Smooth muscle cell (in vitro differentiated cells): Measurements from ENCODE around the gene SBNO2. TPM values are rescaled to one million over a fixed set of nuclear protein-coding genes. Genes with fewer than 3 reads are reported as not detected.
"Not testable (repeated sequence)": the region's sequence is repeated elsewhere in the genome, so short reads cannot be mapped to it uniquely, and the experiment has no call there.

Experiments
- DNase-seq: peaks from one replicate; lab custom pipeline; 2025; ENCODE audit not compliant: unreplicated experiment; lab: John Stamatoyannopoulos, UW
- H2AFZ ChIP-seq: fragments of 200-600 bp; sonication (generic); 2 replicates; pipeline ENCODE4 v1.6.0; 2016; ENCODE audit warnings: antibody characterized with exemption, low read depth, mild to moderate bottlenecking
- H3F3A ChIP-seq: fragments of 200-600 bp; sonication (generic); 2 replicates; pipeline ENCODE4 v1.6.0; 2017; ENCODE audit warnings: antibody characterized with exemption, low read depth
- H3K27ac ChIP-seq: fragments of 200-600 bp; sonication (generic); 2 replicates; pipeline ENCODE4 v1.5.1; 2016; ENCODE audit warnings: low read depth, mild to moderate bottlenecking
- H3K27me3 ChIP-seq: fragments of 200-600 bp; sonication (generic); 2 replicates; pipeline ENCODE4 v1.6.1; 2016; ENCODE audit warnings: low read depth, mild to moderate bottlenecking
- H3K36me3 ChIP-seq: fragments of 200-600 bp; sonication (generic); 2 replicates; pipeline ENCODE4 v1.5.1; 2016; ENCODE audit warnings: low read depth
- H3K4me1 ChIP-seq: fragments of 200-600 bp; sonication (generic); 2 replicates; pipeline ENCODE4 v1.5.1; 2016; ENCODE audit warnings: low read depth
- H3K4me2 ChIP-seq: fragments of 200-600 bp; sonication (generic); 2 replicates; pipeline ENCODE4 v1.6.0; 2016; ENCODE audit warnings: mild to moderate bottlenecking
- H3K4me3 ChIP-seq: fragments of 200-600 bp; sonication (generic); 2 replicates; pipeline ENCODE4 v1.5.1; 2016; ENCODE audit warnings: mild to moderate bottlenecking
- H3K79me2 ChIP-seq: fragments of 200-600 bp; sonication (generic); 2 replicates; pipeline ENCODE4 v1.6.0; 2016; ENCODE audit warnings: low read depth, mild to moderate bottlenecking
- H3K9ac ChIP-seq: fragments of 200-600 bp; sonication (generic); 2 replicates; pipeline ENCODE4 v1.6.0; 2016; ENCODE audit warnings: low read depth
- H3K9me3 ChIP-seq: fragments of 200-600 bp; sonication (generic); replicated peaks from 2 replicates; pipeline ENCODE4 v1.5.1; 2016; ENCODE audit warnings: low read depth
- H4K20me1 ChIP-seq: fragments of 200-600 bp; sonication (generic); 2 replicates; pipeline ENCODE4 v1.6.0; 2016; ENCODE audit warnings: low read depth
- CTCF ChIP-seq: fragments of 200-600 bp; sonication (generic); IDR thresholded peaks from 2 replicates; pipeline ENCODE4 v1.5.1; 2017; ENCODE audit warnings: borderline replicate concordance, mild to moderate bottlenecking, antibody characterized with exemption; ENCODE audit not compliant: insufficient read depth, poor library complexity, severe bottlenecking
- WGBS: methylation state at CpG from one replicate; pipeline ENCODE4 v1.1.7; 2016; ENCODE audit warnings: low lambda C conversion rate; 5-methylcytosine and 5-hydroxymethylcytosine counted together
- polyA plus RNA-seq: library from polyadenylated mRNA; unstranded; fragments of >200 nt; fragmentation: Nextera tagmentation; extraction: Ambion mirVana; gene quantifications from 2 replicates; pipeline ENCODE4 v1.2.1, GENCODE V29; 2016
- total RNA-seq: library from RNA; depleted of rRNA; stranded (reverse); fragments of >200 nt; gene quantifications from 2 replicates; pipeline ENCODE4 v1.2.3, GENCODE V29; 2014

SBNO2 gene
- total and polyA plus RNA-seq, 2 experiments from 2014 or later, result 16.4 to 17.6 TPM

DNA sequence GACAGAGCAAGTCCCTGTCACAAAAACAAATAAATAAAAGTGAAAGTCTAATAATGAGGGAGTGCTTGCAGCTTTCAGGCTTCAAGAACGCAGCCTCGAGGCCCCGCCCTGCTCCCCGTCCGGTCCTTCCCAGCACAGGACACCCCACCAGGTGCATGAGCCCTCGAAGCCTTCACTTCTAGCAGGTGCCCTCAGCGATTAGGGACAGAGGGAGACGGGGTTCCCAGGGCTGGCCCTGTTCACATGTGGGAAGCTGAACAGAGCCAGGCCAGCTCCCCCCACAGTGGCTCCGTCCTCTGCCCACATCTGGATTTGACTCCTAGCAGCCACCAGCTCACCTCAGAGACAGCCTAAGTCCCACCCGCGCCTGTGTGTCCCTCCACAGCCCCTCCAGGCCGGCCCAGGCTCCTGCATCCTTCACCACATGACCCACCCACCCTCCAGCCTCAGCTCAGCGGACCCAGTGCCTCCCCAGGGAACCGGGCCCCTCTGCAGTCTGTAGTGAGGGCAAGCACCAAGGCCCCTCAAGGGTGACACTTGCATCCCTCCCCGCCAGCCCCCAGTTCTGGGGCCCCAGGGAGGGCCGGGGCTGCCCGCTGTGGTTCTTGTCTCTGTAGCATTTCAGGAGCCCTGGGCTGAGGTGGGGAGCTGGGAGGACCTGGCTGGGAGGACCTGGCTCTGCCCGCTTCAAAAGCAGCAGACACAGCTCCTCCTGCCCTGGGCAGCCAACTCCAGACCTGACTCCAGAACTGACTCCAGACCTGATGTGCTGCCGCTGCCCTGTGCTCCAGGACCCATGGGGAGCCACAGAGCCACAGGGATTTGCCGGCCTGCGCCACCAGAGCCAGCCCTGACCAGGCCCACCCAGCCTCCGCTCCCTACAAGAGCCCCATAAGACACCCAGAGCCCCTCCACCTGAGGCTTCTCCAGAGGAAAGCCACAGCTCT is 43.0 kb downstream of the SBNO2 start:
- peak overlapping the region; percentile 93 for H3K27ac ChIP-seq
- peaks cover 10% of the 10 kb centered on the region for H3K4me1 ChIP-seq
- peaks cover 5% of the 10 kb centered on the region for H3F3A ChIP-seq
- no peaks in the 10 kb centered on the region for H3K27me3 ChIP-seq
- peak overlapping the region; percentile 97 for H3K4me2 ChIP-seq
- no peaks in the 10 kb centered on the region for H3K36me3 ChIP-seq
- 58% methylated on average over 21 of the region's 22 CpGs for WGBS
- H2AFZ ChIP-seq, result no peak overlapping the region
- peaks cover 54% of the 10 kb centered on the region for H4K20me1 ChIP-seq
- TF ChIP-seq CTCF, result no peak
- peak overlapping the region; percentile 70 for H3K4me3 ChIP-seq
- peak overlapping the region; percentile 91 for H3K9ac ChIP-seq
- no peaks in the 10 kb centered on the region for H3K9me3 ChIP-seq
- peaks cover 54% of the 10 kb centered on the region for H3K79me2 ChIP-seq
- no peak for DNase-seq

DNA sequence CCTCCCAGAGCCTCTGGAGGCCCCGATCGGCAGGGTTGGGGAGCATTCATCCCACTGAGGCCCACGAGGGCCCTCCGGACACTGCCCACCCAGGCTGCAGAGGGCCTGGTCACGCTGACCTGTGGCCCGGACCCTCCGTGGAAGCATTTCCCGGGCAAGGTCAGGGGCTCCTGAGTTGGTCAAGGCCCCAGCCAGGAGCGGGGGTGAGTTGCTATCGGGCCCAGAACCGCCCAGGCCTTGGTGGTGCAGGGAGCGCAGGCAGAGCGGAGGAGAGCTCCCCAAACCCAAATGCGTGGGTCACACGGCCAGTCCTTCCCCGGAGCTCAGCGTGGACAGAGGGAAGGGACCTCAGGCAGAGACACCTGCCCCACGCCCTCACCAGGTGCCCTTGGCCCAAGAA is 44.5 kb downstream of the SBNO2 start:
- Histone ChIP-seq H4K20me1 (peaks cover 68% of the 10 kb centered on the region), H3K4me1 (peaks cover 10% of the 10 kb centered on the region), H3K36me3 (no peaks in the 10 kb centered on the region), H3F3A (peaks cover 5% of the 10 kb centered on the region), H3K27me3 (no peaks in the 10 kb centered on the region), H3K9ac (no peak overlapping the region), H2AFZ (no peak overlapping the region), H3K9me3 (no peaks in the 10 kb centered on the region), H3K4me2 (no peak overlapping the region), H3K4me3 (no peak overlapping the region), H3K79me2 (peaks cover 67% of the 10 kb centered on the region), H3K27ac (no peak overlapping the region)
- TF ChIP-seq CTCF, result no peak
- 96% methylated on average over 18 of the region's 18 CpGs for WGBS
- DNase-seq, result no peak

- Histone ChIP-seq H4K20me1 (peaks cover 72% of the 10 kb centered on the region), H3K79me2 (peaks cover 67% of the 10 kb centered on the region)
- H3K4me3 ChIP-seq, H3K27me3 ChIP-seq, H3K4me1 ChIP-seq, H3K36me3 ChIP-seq, H3K9ac ChIP-seq, DNase-seq, H3K9me3 ChIP-seq, H3K27ac ChIP-seq, H3F3A ChIP-seq, H2AFZ ChIP-seq, H3K4me2 ChIP-seq: not testable (repeated sequence)
- 97% methylated on average over 7 of the region's 7 CpGs for WGBS
Measured at GRCh38 chr19:1129084-1129483, 45.0 kb downstream of the SBNO2 start.

GRCh38 chr19:1128106-1128505 is 46.0 kb downstream of the SBNO2 start:
- Histone ChIP-seq H3K79me2 (peaks cover 67% of the 10 kb centered on the region), H3K9ac (no peak overlapping the region), H3K4me2 (no peak overlapping the region), H2AFZ (no peak overlapping the region), H3K27ac (no peak overlapping the region), H3K4me1 (peaks cover 9% of the 10 kb centered on the region), H3K4me3 (no peak overlapping the region), H4K20me1 (peaks cover 82% of the 10 kb centered on the region), H3K27me3 (no peaks in the 10 kb centered on the region), H3K9me3 (no peaks in the 10 kb centered on the region), H3K36me3 (no peaks in the 10 kb centered on the region), H3F3A (peaks cover 5% of the 10 kb centered on the region)
- no peak for DNase-seq
- no peak for TF ChIP-seq CTCF
- 96% methylated on average over 17 of the region's 17 CpGs for WGBS
